GM18502 (cell line): ENCODE results near the gene ESR1.
A peak's percentile ranks its signal among the peaks of the same experiment; 100 is the strongest.

Source experiments
- ATAC-seq: cut with Tn5 transposase; IDR thresholded peaks from one replicate; pipeline ENCODE4 v1.9.1; 2021; ENCODE audit warnings: mild to moderate bottlenecking; ENCODE audit not compliant: unreplicated experiment, poor library complexity

ESR1 gene

GRCh38 chr6:152086223-152086873, 278.9 kb downstream of the ESR1 start:
- no peak for ATAC-seq

- no peak for ATAC-seq
These were observed 279.6 kb downstream of the ESR1 start for GRCh38 chr6:152087096-152087495.

GRCh38 chr6:152087701-152088100, 280.2 kb downstream of the ESR1 start:
- ATAC-seq: no peak

- ATAC-seq: no peak
These were observed 282.5 kb downstream of the ESR1 start for GRCh38 chr6:152089992-152090391.

GRCh38 chr6:152091201-152091600, 283.7 kb downstream of the ESR1 start:
- ATAC-seq: no peak

GRCh38 chr6:152091851-152092341, 284.4 kb downstream of the ESR1 start:
- ATAC-seq: no peak

- no peak for ATAC-seq
These were observed 286.2 kb downstream of the ESR1 start for GRCh38 chr6:152093711-152094110.

- ATAC-seq: no peak
These were observed 286.8 kb downstream of the ESR1 start for GRCh38 chr6:152094276-152094675.

- no peak for ATAC-seq
These were observed 287.6 kb downstream of the ESR1 start for GRCh38 chr6:152094992-152095592.

GRCh38 chr6:152096863-152097496, 289.5 kb downstream of the ESR1 start:
- ATAC-seq: no peak

GRCh38 chr6:152098683-152099082, 291.2 kb downstream of the ESR1 start:
- no peak for ATAC-seq

GRCh38 chr6:152099446-152100182, 292.1 kb downstream of the ESR1 start:
- no peak for ATAC-seq

GRCh38 chr6:152100183-152100618, 292.7 kb downstream of the ESR1 start:
- no peak for ATAC-seq

- no peak for ATAC-seq
These were observed 300.5 kb downstream of the ESR1 start for GRCh38 chr6:152107973-152108372.

GRCh38 chr6:152110886-152111820, 303.7 kb downstream of the ESR1 start:
- no peak for ATAC-seq

- no peak for ATAC-seq
These were observed 305.2 kb downstream of the ESR1 start for GRCh38 chr6:152112491-152113261.

GRCh38 chr6:152117156-152118133, 310.0 kb downstream of the ESR1 start:
- ATAC-seq: peak; percentile 86

GRCh38 chr6:152118224-152118623, 310.7 kb downstream of the ESR1 start:
- ATAC-seq: no peak
